Neural progenitor cell (in vitro differentiated cells): ENCODE measurements around the gene TRABD2B. TPM values are rescaled to one million over a fixed set of nuclear protein-coding genes. Genes with fewer than 3 reads are reported as not detected.
A peak's percentile ranks its signal among the peaks of the same experiment; 100 is the strongest.

ENCODE experiments used
- DNase-seq: peaks from one replicate; pipeline ENCODE4 v3.0.0-alpha.2; 2016; ENCODE audit warnings: low spot score
- H2AFZ ChIP-seq: fragments of 200-600 bp; sonication (generic); replicated peaks from 2 replicates; pipeline ENCODE4 v1.6.1; 2016; ENCODE audit warnings: antibody characterized with exemption
- H3F3A ChIP-seq: fragments of 200-600 bp; sonication (generic); 2 replicates; pipeline ENCODE4 v1.6.1; 2016; ENCODE audit warnings: antibody characterized with exemption, low read depth
- H3K27ac ChIP-seq: fragments of 200-600 bp; sonication (generic); 2 replicates; pipeline ENCODE4 v1.5.1; 2016; ENCODE audit warnings: mild to moderate bottlenecking
- H3K27me3 ChIP-seq: fragments of 200-600 bp; sonication (generic); 2 replicates; pipeline ENCODE4 v1.6.1; 2016; ENCODE audit warnings: mild to moderate bottlenecking, moderate library complexity
- H3K36me3 ChIP-seq: fragments of 200-600 bp; sonication (generic); 2 replicates; pipeline ENCODE4 v1.5.1; 2016
- H3K4me1 ChIP-seq: fragments of 200-600 bp; sonication (generic); 2 replicates; pipeline ENCODE4 v1.6.1; 2016; ENCODE audit warnings: mixed run types
- H3K4me2 ChIP-seq: fragments of 200-600 bp; sonication (generic); 2 replicates; pipeline ENCODE4 v1.6.1; 2016
- H3K4me3 ChIP-seq: fragments of 200-600 bp; sonication (generic); 2 replicates; pipeline ENCODE4 v1.5.1; 2016
- H3K79me2 ChIP-seq: fragments of 200-600 bp; sonication (generic); 2 replicates; pipeline ENCODE4 v1.6.1; 2016; ENCODE audit warnings: low read depth
- H3K9ac ChIP-seq: fragments of 200-600 bp; sonication (generic); 2 replicates; pipeline ENCODE4 v1.6.1; 2016
- H3K9me3 ChIP-seq: fragments of 200-600 bp; sonication (generic); 2 replicates; pipeline ENCODE4 v1.5.1; 2016; ENCODE audit warnings: low read depth
- H4K20me1 ChIP-seq: fragments of 200-600 bp; sonication (generic); 2 replicates; pipeline ENCODE4 v1.6.1; 2016; ENCODE audit warnings: low read depth
- H3K27ac Mint-ChIP-seq: 3 replicates; pipeline ENCODE4 v1.8.0; 2021; ENCODE audit warnings: mixed read lengths
- H3K27me3 Mint-ChIP-seq: 2 replicates; pipeline ENCODE4 v1.8.0; 2022; ENCODE audit warnings: low read depth, mild to moderate bottlenecking, inconsistent platforms, moderate library complexity, mixed read lengths; ENCODE audit not compliant: insufficient read depth
- H3K36me3 Mint-ChIP-seq: 3 replicates; pipeline ENCODE4 v1.8.0; 2021; ENCODE audit warnings: mixed read lengths
- H3K4me1 Mint-ChIP-seq: 3 replicates; pipeline ENCODE4 v1.8.0; 2021; ENCODE audit warnings: mixed read lengths
- H3K4me3 Mint-ChIP-seq: 3 replicates; pipeline ENCODE4 v1.8.0; 2021; ENCODE audit warnings: mild to moderate bottlenecking, moderate library complexity, mixed read lengths
- H3K9me3 Mint-ChIP-seq: 3 replicates; pipeline ENCODE4 v1.8.0; 2020; ENCODE audit warnings: mixed read lengths
- EZH2 ChIP-seq: fragments of 200-600 bp; sonication (generic); IDR thresholded peaks from 2 replicates; pipeline ENCODE4 v1.6.1; 2017; ENCODE audit warnings: antibody characterized with exemption, mild to moderate bottlenecking, moderate library complexity
- EZH2phosphoT487 ChIP-seq: fragments of 200-600 bp; sonication (generic); IDR thresholded peaks from 2 replicates; pipeline ENCODE4 v1.6.1; 2017; ENCODE audit warnings: antibody characterized with exemption
- total RNA-seq: library from RNA; depleted of rRNA; stranded (reverse); fragments of >200 nt; gene quantifications from 2 replicates; pipeline ENCODE4 v1.2.3, GENCODE V29; 2015; ENCODE audit warnings: low replicate concordance
- TF ChIP-seq, protein P1 (sequence below): fragments of 200-600 bp; sonication (generic); IDR thresholded peaks from 2 replicates; pipeline ENCODE4 v1.5.1; 2017; ENCODE audit warnings: antibody characterized with exemption, mild to moderate bottlenecking

TRABD2B gene
- total RNA-seq, 1 donor from 2014 or later, result 0.09 TPM

DNA sequence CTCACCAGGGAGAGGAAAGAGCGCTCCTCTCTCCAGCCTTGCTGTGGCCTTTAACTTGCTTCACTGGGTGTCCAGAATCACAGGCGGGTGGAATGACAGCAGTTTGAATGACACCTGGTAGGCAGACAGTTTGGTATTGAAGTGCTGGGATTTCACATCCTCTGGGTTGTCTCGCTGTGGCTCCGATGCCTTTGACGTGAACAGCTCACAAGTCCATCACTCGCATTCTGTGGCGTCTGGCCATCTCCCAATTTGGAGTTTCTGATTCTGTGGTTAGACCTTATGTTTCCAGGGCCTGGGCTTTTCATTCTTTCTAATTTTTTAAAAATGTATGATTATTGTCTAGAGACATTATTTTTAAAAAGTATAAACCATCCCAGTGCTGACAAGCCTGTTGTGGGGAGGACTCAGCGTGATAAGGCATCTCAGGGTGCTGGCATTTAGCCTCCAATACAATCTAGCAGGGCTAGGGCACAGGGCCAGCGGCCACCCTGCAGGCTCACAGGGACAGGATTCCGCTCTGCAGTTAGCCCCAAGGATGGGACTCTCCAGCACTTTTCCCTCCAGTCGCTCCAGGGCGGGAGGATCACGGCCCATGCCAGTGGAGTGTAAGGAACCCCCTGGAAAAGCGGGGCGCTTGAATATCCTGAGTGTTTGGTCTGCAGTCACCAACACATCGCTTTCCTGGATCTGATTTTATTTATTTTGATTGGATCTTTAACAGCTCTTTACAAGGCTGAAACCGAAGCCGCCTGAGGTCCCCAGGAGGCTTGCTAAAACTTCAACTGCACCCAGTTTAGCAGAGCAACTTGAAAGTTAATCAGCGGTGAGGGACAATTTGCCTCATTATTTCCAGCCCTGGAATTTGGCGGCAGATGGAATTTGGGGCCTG is 178.3 kb downstream of the TRABD2B start:
- no peak overlapping the region for H3K27ac ChIP-seq
- no peak overlapping the region for H3K9ac ChIP-seq
- H3K27me3 ChIP-seq, result no peaks in the 10 kb centered on the region
- H3K9me3 Mint-ChIP-seq, result no peaks in the 10 kb centered on the region
- no peaks in the 10 kb centered on the region for H3F3A ChIP-seq
- no peak overlapping the region for H3K4me3 Mint-ChIP-seq
- H3K27me3 Mint-ChIP-seq, result no peaks in the 10 kb centered on the region
- H3K27ac Mint-ChIP-seq, result peak overlapping the region; percentile 83
- H3K4me3 ChIP-seq, result no peak overlapping the region
- no peak for DNase-seq
- H4K20me1 ChIP-seq, result no peaks in the 10 kb centered on the region
- no peak overlapping the region for H2AFZ ChIP-seq
- H3K36me3 ChIP-seq, result no peaks in the 10 kb centered on the region
- H3K4me1 ChIP-seq, result peaks cover 7% of the 10 kb centered on the region
- H3K4me2 ChIP-seq, result no peak overlapping the region
- peaks cover 46% of the 10 kb centered on the region for H3K4me1 Mint-ChIP-seq
- no peaks in the 10 kb centered on the region for H3K36me3 Mint-ChIP-seq
- TF ChIP-seq EZH2phosphoT487, result no peak
- TF ChIP-seq EZH2, result no peak
- TF ChIP-seq, protein P1, sequence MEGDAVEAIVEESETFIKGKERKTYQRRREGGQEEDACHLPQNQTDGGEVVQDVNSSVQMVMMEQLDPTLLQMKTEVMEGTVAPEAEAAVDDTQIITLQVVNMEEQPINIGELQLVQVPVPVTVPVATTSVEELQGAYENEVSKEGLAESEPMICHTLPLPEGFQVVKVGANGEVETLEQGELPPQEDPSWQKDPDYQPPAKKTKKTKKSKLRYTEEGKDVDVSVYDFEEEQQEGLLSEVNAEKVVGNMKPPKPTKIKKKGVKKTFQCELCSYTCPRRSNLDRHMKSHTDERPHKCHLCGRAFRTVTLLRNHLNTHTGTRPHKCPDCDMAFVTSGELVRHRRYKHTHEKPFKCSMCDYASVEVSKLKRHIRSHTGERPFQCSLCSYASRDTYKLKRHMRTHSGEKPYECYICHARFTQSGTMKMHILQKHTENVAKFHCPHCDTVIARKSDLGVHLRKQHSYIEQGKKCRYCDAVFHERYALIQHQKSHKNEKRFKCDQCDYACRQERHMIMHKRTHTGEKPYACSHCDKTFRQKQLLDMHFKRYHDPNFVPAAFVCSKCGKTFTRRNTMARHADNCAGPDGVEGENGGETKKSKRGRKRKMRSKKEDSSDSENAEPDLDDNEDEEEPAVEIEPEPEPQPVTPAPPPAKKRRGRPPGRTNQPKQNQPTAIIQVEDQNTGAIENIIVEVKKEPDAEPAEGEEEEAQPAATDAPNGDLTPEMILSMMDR, result no peak
- H3K9me3 ChIP-seq, result no peaks in the 10 kb centered on the region
- no peaks in the 10 kb centered on the region for H3K79me2 ChIP-seq

GRCh38 chr1:47817861-47818260 is 179.3 kb downstream of the TRABD2B start:
- H3K9ac ChIP-seq, result no peak overlapping the region
- H3K9me3 Mint-ChIP-seq, result no peaks in the 10 kb centered on the region

DNA sequence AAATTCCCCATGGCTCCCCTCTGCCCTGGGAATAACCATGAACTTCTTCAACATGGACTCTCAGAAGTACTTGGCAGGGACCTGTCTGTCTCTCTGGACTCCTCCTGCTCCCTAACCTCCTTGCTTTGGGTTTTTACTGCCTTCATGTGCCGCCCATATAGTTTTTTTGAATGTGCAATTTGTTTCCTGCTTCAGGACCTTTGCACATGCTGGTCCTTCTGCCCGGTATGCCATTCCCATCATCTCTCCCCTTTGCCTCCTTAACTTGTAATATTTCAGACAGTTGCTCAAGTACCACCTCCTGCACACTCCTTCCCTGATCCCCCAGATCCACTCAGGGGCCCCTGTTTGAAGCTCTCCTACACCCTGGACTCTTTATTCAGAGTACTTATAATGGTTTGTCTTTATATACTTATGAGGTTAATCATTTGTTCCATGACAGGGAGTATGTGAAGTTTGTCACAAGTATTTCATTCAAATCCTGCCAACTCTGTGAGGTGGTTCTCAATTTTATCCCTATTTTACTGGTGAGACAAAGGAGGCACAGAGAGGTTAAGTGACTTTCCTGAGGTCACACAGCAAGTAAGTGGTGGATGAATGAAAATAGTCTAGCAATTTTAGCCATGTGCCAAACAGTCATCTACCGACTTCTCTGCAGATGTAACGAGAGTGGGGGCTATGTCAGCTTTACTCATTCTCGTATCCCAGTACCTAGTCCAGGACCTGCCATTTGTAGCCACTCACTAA is 180.7 kb downstream of the TRABD2B start:
- Histone ChIP-seq H4K20me1 (no peaks in the 10 kb centered on the region), H3K4me3 (no peak overlapping the region), H3K4me1 (peaks cover 7% of the 10 kb centered on the region), H3K9me3 (no peaks in the 10 kb centered on the region), H3K27me3 (no peaks in the 10 kb centered on the region), H3K9ac (no peak overlapping the region), H2AFZ (no peak overlapping the region), H3K27ac (no peak overlapping the region), H3K36me3 (no peaks in the 10 kb centered on the region), H3F3A (no peaks in the 10 kb centered on the region), H3K4me2 (no peak overlapping the region), H3K79me2 (no peaks in the 10 kb centered on the region)
- no peak overlapping the region for H3K4me3 Mint-ChIP-seq
- H3K27ac Mint-ChIP-seq, result no peak overlapping the region
- no peak for DNase-seq
- H3K4me1 Mint-ChIP-seq, result peaks cover 48% of the 10 kb centered on the region
- H3K27me3 Mint-ChIP-seq, result peaks cover 3% of the 10 kb centered on the region
- TF ChIP-seq EZH2, result no peak
- TF ChIP-seq, protein P1, result no peak
- TF ChIP-seq EZH2phosphoT487, result no peak
- H3K36me3 Mint-ChIP-seq, result no peaks in the 10 kb centered on the region
- H3K9me3 Mint-ChIP-seq, result no peaks in the 10 kb centered on the region

More at GRCh38 chr1:47817861-47818260, 179.3 kb downstream of the TRABD2B start:
- Histone ChIP-seq H3F3A (no peaks in the 10 kb centered on the region), H2AFZ (no peak overlapping the region), H3K79me2 (no peaks in the 10 kb centered on the region), H3K9me3 (no peaks in the 10 kb centered on the region), H3K27ac (no peak overlapping the region), H4K20me1 (no peaks in the 10 kb centered on the region), H3K4me3 (no peak overlapping the region), H3K4me2 (no peak overlapping the region), H3K4me1 (peaks cover 7% of the 10 kb centered on the region), H3K27me3 (no peaks in the 10 kb centered on the region), H3K36me3 (no peaks in the 10 kb centered on the region)
- TF ChIP-seq EZH2phosphoT487, result no peak
- TF ChIP-seq, protein P1, result no peak
- TF ChIP-seq EZH2, result no peak
- DNase-seq, result no peak
- Mint-ChIP-seq H3K4me3 (no peak overlapping the region), H3K36me3 (no peaks in the 10 kb centered on the region), H3K27ac (no peak overlapping the region), H3K4me1 (peaks cover 46% of the 10 kb centered on the region), H3K27me3 (no peaks in the 10 kb centered on the region)
